OCI-LY3 (cell line): ENCODE results near the gene ILF3.

ENCODE experiments used
- H2AFZ ChIP-seq: fragments of 200-600, 300-600 bp; shearing (Covaris generic); 2 replicates; pipeline ENCODE4 v1.6.0; 2014; ENCODE audit warnings: antibody characterized with exemption, low read depth, low read length
- H3K27ac ChIP-seq: fragments of 200-600, 300-600 bp; sonication (generic); 2 replicates; pipeline ENCODE4 v1.5.1; 2014; ENCODE audit warnings: mild to moderate bottlenecking, low read length, moderate library complexity, mixed read lengths
- H3K27me3 ChIP-seq: fragments of 200-600, 300-600 bp; sonication (generic); 2 replicates; pipeline ENCODE4 v1.6.1; 2014; ENCODE audit warnings: low read depth, low read length, mixed read lengths
- H3K36me3 ChIP-seq: fragments of 200-600, 300-600 bp; sonication (generic); replicated peaks from 2 replicates; pipeline ENCODE3; 2014; ENCODE audit warnings: low read depth, low read length, mixed read lengths
- H3K4me1 ChIP-seq: fragments of 300-600, 200-600 bp; sonication (generic); 2 replicates; pipeline ENCODE4 v1.6.1; 2014; ENCODE audit warnings: low read length, mixed read lengths
- H3K4me2 ChIP-seq: fragments of 200-600, 300-600 bp; sonication (generic); 2 replicates; pipeline ENCODE4 v1.6.1; 2014; ENCODE audit warnings: low read length, mixed read lengths
- H3K4me3 ChIP-seq: fragments of 300-600, 200-600 bp; sonication (generic); 2 replicates; pipeline ENCODE4 v1.5.1; 2014; ENCODE audit warnings: antibody characterized with exemption, mild to moderate bottlenecking, low read length, moderate library complexity
- H3K79me2 ChIP-seq: fragments of 300-600, 200-600 bp; shearing (Covaris generic); 2 replicates; pipeline ENCODE4 v1.6.1; 2014; ENCODE audit warnings: mild to moderate bottlenecking, low read length, mixed read lengths
- H3K9ac ChIP-seq: fragments of 300-600, 200-600 bp; shearing (Covaris generic); 2 replicates; pipeline ENCODE4 v1.6.0; 2014; ENCODE audit warnings: mild to moderate bottlenecking, low read length, moderate library complexity
- H3K9me3 ChIP-seq: fragments of 200-600, 300-600 bp; shearing (Covaris generic); 2 replicates; pipeline ENCODE4 v1.6.1; 2014; ENCODE audit warnings: low read length, mixed read lengths; ENCODE audit not compliant: insufficient read depth
- H4K20me1 ChIP-seq: fragments of 200-600, 300-600 bp; sonication (generic); 2 replicates; pipeline ENCODE4 v1.6.1; 2016; ENCODE audit warnings: low read length, mixed read lengths; ENCODE audit not compliant: insufficient read depth
- EZH2phosphoT487 ChIP-seq: fragments of 200-600 bp; shearing (Covaris generic); IDR thresholded peaks from 2 replicates; pipeline ENCODE4 v1.6.1; 2018; ENCODE audit warnings: antibody characterized with exemption, mixed run types, low read depth
- TF ChIP-seq, protein P1 (sequence below): fragments of 200-600, 300-600 bp; sonication (generic); IDR thresholded peaks from 2 replicates; pipeline ENCODE4 v1.5.1; 2014; ENCODE audit warnings: antibody characterized with exemption, low read length, low read depth

ILF3 gene

DNA sequence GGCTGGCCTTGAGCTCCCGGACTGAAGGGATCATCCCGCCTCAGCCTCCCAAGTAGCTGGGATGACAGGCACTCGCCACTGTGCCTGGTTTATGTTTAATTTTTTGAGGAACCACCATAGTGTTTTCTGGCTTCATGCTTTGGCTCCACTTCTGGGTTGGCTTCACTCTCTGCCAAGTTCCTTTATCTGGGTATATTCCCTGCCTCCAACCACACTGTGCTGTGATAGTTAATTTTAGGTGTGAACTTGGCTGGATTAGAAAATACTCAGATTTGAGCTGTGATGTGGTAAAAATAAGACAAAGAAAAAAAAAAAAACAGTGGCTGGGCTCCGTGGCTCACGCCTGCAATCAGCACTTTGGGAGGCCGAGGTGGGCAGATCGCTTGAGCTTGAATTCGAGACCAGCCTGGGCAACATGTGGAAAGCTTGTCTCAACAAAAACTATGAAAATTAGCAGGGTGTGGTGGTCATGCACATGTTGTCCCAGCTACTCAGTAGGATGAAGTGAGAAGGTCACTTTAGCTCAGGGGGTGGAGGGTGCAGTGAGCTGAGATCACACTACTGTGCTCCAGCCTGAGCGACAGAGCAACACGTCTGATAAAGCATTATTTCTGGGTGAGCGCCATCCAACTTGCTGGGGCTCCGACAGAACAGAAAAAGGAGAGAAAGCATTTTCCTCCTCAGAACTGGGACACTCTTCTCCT lies 7.5 kb upstream of the ILF3 start:
- Histone ChIP-seq H4K20me1 (0 out of 2 replicates have a peak, but pooled peaks cover 5% of the 10 kb centered on the region), H3K79me2 (0 out of 2 replicates have a peak, but pooled peaks cover 1% of the 10 kb centered on the region), H3K27me3 (no peaks in the 10 kb centered on the region), H3K4me3 (no peak overlapping the region), H3K4me1 (peaks cover 4% of the 10 kb centered on the region; the same call in 1 of the 2 replicates), H3K4me2 (no peak overlapping the region), H3K9ac (no peak overlapping the region), H3K9me3 (no peaks in the 10 kb centered on the region), H3K36me3 (peaks cover 7% of the 10 kb centered on the region), H2AFZ (no peak overlapping the region), H3K27ac (no peak overlapping the region)
- TF ChIP-seq EZH2phosphoT487, result no peak
- TF ChIP-seq, protein P1, sequence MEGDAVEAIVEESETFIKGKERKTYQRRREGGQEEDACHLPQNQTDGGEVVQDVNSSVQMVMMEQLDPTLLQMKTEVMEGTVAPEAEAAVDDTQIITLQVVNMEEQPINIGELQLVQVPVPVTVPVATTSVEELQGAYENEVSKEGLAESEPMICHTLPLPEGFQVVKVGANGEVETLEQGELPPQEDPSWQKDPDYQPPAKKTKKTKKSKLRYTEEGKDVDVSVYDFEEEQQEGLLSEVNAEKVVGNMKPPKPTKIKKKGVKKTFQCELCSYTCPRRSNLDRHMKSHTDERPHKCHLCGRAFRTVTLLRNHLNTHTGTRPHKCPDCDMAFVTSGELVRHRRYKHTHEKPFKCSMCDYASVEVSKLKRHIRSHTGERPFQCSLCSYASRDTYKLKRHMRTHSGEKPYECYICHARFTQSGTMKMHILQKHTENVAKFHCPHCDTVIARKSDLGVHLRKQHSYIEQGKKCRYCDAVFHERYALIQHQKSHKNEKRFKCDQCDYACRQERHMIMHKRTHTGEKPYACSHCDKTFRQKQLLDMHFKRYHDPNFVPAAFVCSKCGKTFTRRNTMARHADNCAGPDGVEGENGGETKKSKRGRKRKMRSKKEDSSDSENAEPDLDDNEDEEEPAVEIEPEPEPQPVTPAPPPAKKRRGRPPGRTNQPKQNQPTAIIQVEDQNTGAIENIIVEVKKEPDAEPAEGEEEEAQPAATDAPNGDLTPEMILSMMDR, result no peak

DNA sequence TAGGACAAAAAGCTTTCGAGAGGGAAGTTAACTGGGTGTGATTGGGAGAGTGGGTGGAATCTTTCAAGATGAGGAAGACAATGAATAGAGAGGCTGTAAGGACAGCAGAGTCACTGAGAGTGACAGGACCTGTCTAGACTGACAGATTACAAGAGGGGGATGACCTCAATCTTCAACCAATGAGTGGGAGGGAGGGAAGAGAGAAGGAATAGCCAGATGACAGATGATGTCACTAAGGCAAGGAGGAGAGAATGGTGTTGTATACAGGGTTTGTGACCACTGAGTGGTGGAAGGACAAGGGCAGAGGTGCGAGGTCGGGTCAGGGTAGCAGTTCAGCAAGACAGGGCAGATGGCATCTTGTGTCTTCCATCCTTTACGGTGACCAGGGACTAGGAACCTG lies 5.8 kb upstream of the ILF3 start:
- TF ChIP-seq, protein P1, result no peak
- TF ChIP-seq EZH2phosphoT487, result no peak
- Histone ChIP-seq H3K79me2 (peaks cover 19% of the 10 kb centered on the region), H3K27ac (no peak overlapping the region), H3K9me3 (no peaks in the 10 kb centered on the region), H3K4me2 (no peak overlapping the region), H3K4me1 (peaks cover 4% of the 10 kb centered on the region; the same call in 1 of the 2 replicates), H3K9ac (no peak overlapping the region), H3K27me3 (no peaks in the 10 kb centered on the region), H3K36me3 (peaks cover 9% of the 10 kb centered on the region), H4K20me1 (no peaks in the 10 kb centered on the region), H3K4me3 (no peak overlapping the region), H2AFZ (no peak overlapping the region)

DNA sequence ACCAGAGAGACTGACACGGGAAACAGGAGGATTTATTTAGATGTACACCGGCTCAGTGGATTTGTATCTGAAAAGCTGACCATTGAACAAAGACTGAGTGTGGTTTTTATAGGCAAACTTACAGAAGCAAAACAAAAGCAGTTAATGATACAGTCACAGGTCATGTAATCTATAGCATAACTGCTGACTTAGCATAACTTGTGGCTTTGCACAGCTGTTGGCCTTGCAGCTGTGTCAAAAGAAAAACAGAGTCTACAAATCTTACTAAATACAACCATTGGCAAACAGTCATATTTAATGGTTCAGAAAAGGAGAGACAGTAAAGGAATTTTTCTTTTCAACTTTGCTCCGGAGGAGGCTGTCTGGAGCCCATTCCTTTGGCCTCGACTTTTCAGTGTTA lies 2.3 kb upstream of the ILF3 start:
- no peak for TF ChIP-seq EZH2phosphoT487
- TF ChIP-seq, protein P1, result no peak
- H3K79me2 ChIP-seq, result peaks cover 49% of the 10 kb centered on the region
- peaks cover 18% of the 10 kb centered on the region for H4K20me1 ChIP-seq
- H3K9ac ChIP-seq, result no peak overlapping the region
- no peak overlapping the region for H3K4me2 ChIP-seq
- no peak overlapping the region for H3K27ac ChIP-seq
- H3K36me3 ChIP-seq, result peaks cover 26% of the 10 kb centered on the region
- H3K27me3 ChIP-seq, result no peaks in the 10 kb centered on the region
- H2AFZ ChIP-seq, result no peak overlapping the region
- H3K9me3 ChIP-seq, result no peaks in the 10 kb centered on the region
- peaks cover 12% of the 10 kb centered on the region for H3K4me1 ChIP-seq
- no peak overlapping the region for H3K4me3 ChIP-seq

DNA sequence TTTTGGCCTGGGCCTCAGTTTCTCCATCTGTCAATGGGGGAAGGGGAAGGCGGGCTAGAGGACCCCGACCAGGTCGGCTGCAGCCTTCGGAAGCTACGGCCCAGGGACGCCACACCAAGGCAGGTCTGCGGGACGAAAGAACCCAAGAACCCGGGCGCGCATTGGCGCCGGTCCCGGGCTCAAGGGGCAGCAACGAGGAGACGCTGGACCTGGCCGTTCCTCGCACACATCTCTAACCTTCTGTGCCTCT lies 739 bp upstream of the ILF3 start:
- peak overlapping the region; percentile 83 for H3K27ac ChIP-seq
- peak overlapping the region; percentile 97 for H3K9ac ChIP-seq
- peak overlapping the region; percentile 72 for H3K4me2 ChIP-seq
- H3K36me3 ChIP-seq, result peaks cover 38% of the 10 kb centered on the region
- TF ChIP-seq, protein P1, result no peak
- no peak for TF ChIP-seq EZH2phosphoT487
- peaks cover 33% of the 10 kb centered on the region for H4K20me1 ChIP-seq
- no peaks in the 10 kb centered on the region for H3K27me3 ChIP-seq
- H3K9me3 ChIP-seq, result no peaks in the 10 kb centered on the region
- H3K4me1 ChIP-seq, result peaks cover 27% of the 10 kb centered on the region
- peak overlapping the region; percentile 90 for H3K4me3 ChIP-seq
- H2AFZ ChIP-seq, result no peak overlapping the region
- H3K79me2 ChIP-seq, result peaks cover 65% of the 10 kb centered on the region
